NOMO-1 (cell line): ENCODE data around the gene CLDN34.
A peak's percentile ranks its signal among the peaks of the same experiment; 100 is the strongest.

Experiments used
- DNase-seq, 2 experiments: peaks; one replicate each; lab custom pipeline; 2025; ENCODE audit not compliant: unreplicated experiment in 2 of 2; lab: John Stamatoyannopoulos, UW

The CLDN34 gene, protein sequence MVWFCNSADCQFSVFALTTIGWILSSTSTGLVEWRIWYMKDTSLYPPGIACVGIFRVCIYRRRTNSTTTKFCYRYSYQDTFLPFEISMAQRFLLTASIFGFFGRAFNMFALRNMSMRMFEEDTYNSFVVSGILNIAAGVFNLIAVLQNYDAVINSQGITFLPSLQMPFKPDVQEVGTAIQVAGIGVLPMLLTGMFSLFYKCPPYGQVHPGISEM

GRCh38 chrX:9966775-9967408 is at the start of gene CLDN34:
Gene CLDN34, plus strand, starts transcription at chrX:9967358. Its CDS starts 0 bp downstream, at chrX:9967358.
- DNase-seq: no peak

DNA sequence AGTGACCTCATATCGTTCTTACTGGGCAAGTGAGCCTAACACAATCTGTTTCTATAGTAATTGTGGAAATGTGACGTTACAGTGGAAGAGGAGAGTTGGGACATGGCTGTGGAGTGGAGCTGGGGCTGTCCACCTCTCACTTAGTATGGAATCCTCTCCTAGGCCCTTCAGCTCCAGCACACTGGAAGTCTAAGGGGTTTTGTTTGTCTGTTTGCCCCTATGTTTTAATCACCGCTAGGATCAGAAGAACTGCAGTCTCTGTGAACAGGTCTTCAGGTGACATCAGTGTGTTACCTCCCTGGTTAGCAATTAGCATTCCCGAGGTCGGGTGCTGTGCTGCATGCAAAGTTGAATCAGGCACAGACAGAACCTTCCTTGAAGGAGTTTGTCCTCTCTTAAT is 49.3 kb upstream of the CLDN34 start:
- DNase-seq: no peak

- DNase-seq: no peak
These were observed 47.5 kb upstream of the CLDN34 start for GRCh38 chrX:9919632-9920172.

DNA sequence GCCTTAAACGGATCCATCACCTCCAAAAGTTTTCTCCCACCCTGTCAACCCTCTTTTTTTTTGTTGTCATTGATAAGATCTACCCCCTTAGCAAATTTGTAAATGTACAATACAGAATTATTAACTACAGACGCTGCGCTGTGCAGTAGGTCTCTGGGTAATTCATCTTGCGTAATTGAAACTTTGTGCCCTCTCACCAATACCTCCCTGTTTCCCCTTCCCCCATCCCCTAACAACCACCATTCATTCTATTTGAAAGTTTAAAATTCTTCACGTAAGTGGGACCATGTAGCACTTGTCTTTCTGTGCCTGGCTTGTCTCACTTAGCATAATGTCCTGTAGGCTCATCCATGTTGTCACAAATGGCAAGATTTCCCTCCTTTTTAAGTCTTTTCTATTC is 45.8 kb upstream of the CLDN34 start:
- DNase-seq: no peak

- DNase-seq: no peak
These were observed 43.8 kb upstream of the CLDN34 start for GRCh38 chrX:9923357-9923756.

GRCh38 chrX:9926002-9926401 is 41.2 kb upstream of the CLDN34 start:
- no peak for DNase-seq

GRCh38 chrX:9927698-9928482 is 39.3 kb upstream of the CLDN34 start:
- DNase-seq: no peak

DNA sequence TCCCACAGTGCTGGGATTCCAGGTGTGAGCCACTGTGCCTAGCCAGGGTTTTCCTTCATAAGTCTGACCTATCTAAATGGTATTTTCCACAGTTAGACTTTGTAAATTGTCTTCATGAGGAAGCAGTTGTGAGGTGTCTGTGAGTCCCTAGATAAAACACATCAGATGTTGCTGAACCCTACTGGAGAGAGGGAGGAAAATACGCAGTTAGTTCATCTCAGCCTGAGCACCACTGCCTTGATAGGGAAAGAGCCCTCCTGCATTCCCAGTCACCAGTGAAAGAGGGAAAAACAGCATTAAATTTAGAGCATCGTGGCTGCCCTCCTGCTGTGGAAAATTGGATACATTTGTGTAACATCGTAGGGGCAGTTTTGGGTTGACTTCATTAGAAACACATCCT is 31.7 kb upstream of the CLDN34 start:
- DNase-seq: no peak

- DNase-seq: no peak
These were observed 29.4 kb upstream of the CLDN34 start for GRCh38 chrX:9937761-9938160.

DNA sequence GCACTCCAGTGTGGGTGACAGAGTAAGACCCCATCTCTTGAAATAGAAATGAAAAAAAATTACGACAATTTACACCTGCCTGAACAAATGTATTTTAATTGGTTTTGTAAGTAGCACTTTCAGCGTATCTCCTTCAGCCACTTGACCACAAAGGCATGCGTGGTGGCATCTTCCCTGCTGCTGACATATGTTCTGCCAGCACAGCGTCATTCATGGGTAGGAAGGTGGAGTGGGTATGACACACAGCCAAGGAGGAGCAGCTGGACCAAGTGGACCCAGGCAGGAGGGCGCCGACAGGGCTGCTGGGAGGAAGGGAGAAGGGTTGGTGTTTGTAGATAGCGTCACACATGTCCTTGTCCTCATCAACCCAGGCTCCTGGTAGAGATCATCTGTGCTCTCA is 28.6 kb upstream of the CLDN34 start:
- DNase-seq: no peak

GRCh38 chrX:9940421-9940820 is 26.7 kb upstream of the CLDN34 start:
- no peak for DNase-seq

GRCh38 chrX:9942086-9942485 is 25.1 kb upstream of the CLDN34 start:
- no peak for DNase-seq

DNA sequence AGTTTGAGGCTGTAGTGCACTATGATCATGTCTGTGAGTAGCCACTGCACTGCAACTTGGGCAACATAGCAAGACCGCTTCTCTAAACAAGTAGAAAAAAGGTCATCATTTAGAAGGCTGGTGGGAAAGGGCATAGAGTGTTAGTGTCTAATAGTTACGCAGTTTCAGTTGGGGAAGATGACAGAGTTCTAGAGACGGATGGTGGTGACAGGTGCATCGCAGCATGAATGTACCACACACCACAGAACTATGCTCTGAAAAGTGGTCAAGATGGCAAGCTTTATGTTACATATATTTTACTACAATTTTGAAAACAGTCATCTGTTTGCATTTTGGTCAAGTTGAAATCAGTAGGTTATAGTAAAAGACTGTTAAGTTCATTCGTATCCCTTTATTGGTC is 23.7 kb upstream of the CLDN34 start:
- no peak for DNase-seq

GRCh38 chrX:9947131-9947794 is 19.9 kb upstream of the CLDN34 start:
- DNase-seq: no peak

- no peak for DNase-seq
These were observed 18.8 kb upstream of the CLDN34 start for GRCh38 chrX:9948406-9948805.

- no peak for DNase-seq
These were observed 14.9 kb upstream of the CLDN34 start for GRCh38 chrX:9952300-9952699.

- no peak for DNase-seq
These were observed 13.8 kb upstream of the CLDN34 start for GRCh38 chrX:9953396-9953795.

- DNase-seq: no peak
These were observed 11.7 kb upstream of the CLDN34 start for GRCh38 chrX:9955506-9955905.

- DNase-seq: peak; percentile 30 to 38
These were observed 9.4 kb upstream of the CLDN34 start for GRCh38 chrX:9957743-9958142.

- DNase-seq: peak in 1 of 2 experiments; percentile 5
These were observed 9.0 kb upstream of the CLDN34 start for GRCh38 chrX:9958183-9958582.

DNA sequence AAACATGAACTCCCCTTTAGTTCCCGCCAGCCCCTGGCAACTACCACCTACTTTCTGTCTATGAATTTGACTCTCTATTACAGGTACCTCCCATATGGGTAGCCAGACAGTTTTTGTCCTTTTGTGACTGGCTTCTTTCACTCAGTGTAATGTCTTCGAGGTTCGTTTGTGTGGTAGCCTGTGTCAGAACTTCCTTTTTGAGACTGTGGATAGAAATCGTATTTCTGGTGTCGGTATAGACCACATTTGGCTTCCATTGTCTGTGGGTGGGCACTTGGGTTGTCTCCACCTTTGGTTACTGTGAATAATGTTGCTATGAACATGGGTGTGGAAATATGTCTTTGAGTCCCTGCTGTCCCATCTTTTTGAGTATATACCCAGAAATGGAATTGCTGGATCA is 5.4 kb upstream of the CLDN34 start:
- no peak for DNase-seq
